H1 (cell line): ENCODE data around the gene CADM1. TPM values are rescaled to one million over a fixed set of nuclear protein-coding genes. Genes with fewer than 3 reads are reported as not detected.

Experiments used
- CTCF ChIA-PET: fragments of 300-600 bp; sonication (Branson Sonifier 250); formaldehyde crosslinking; loops from one replicate; lab custom pipeline; 2021; ENCODE audit not compliant: partially characterized antibody; lab: Charles Lee
- POLR2A ChIA-PET: fragments of 300-600 bp; sonication (Branson Sonifier 250); formaldehyde crosslinking; loops from one replicate; lab custom pipeline; 2021; ENCODE audit warnings: inconsistent platforms; ENCODE audit not compliant: partially characterized antibody; lab: Charles Lee
- DNase-seq, 2 experiments: peaks; one replicate each; pipeline versions ENCODE4 v3.0.0 to v3.0.0-alpha.2; 2010 to 2022; ENCODE audit warnings: low spot score in 2 of 2, low read depth in 1 of 2, mixed read lengths in 1 of 2
- FAIRE-seq: peaks from 2 replicates; lab custom pipeline; 2011; peaks lifted over from hg19 to GRCh38; lab: Jason Lieb, UNC
- H2AFZ ChIP-seq: 2 replicates; pipeline ENCODE4 v1.8.1; 2012; ENCODE audit warnings: low read length, inconsistent platforms
- H2AK5ac ChIP-seq: 2 replicates; pipeline ENCODE4 v1.6.1; 2013; ENCODE audit warnings: low read depth, low read length
- H2BK120ac ChIP-seq: replicated peaks from 2 replicates; pipeline ENCODE3; 2013; ENCODE audit warnings: low read depth, low read length, inconsistent platforms
- H2BK12ac ChIP-seq: 2 replicates; pipeline ENCODE4 v1.6.1; 2013; ENCODE audit warnings: low read depth, low read length
- H2BK15ac ChIP-seq: 2 replicates; pipeline ENCODE4 v1.6.1; 2013; ENCODE audit warnings: low read length
- H2BK20ac ChIP-seq: 2 replicates; pipeline ENCODE4 v1.6.1; 2013; ENCODE audit warnings: low read length
- H2BK5ac ChIP-seq: 2 replicates; pipeline ENCODE4 v1.6.1; 2013; ENCODE audit warnings: low read depth, low read length
- H3K14ac ChIP-seq: 2 replicates; pipeline ENCODE4 v1.6.1; 2013; ENCODE audit warnings: inconsistent platforms; ENCODE audit not compliant: insufficient read length
- H3K18ac ChIP-seq: 2 replicates; pipeline ENCODE4 v1.6.1; 2013; ENCODE audit warnings: low read length; ENCODE audit errors: extremely low read depth
- H3K23ac ChIP-seq: 2 replicates; pipeline ENCODE4 v1.6.1; 2013; ENCODE audit warnings: inconsistent platforms; ENCODE audit not compliant: insufficient read length
- H3K23me2 ChIP-seq: 2 replicates; pipeline ENCODE4 v1.6.1; 2013; ENCODE audit warnings: low read depth, low read length
- H3K27ac ChIP-seq: 2 replicates; pipeline ENCODE4 v1.6.1; 2011; ENCODE audit warnings: low read depth, low read length, inconsistent platforms
- H3K27me3 ChIP-seq, 4 experiments: replicated peaks in 1 of 4; 1 replicate in 1 of 4; 2 replicates in 3 of 4; pipeline versions ENCODE4 v1.6.1 to v1.8.1; 2011 to 2013; ENCODE audit warnings: low read length in 3 of 4, mild to moderate bottlenecking in 3 of 4, inconsistent platforms in 2 of 4, mixed read lengths in 2 of 4, moderate library complexity in 1 of 4; ENCODE audit not compliant: control insufficient read depth in 3 of 4, insufficient read depth in 3 of 4; ENCODE audit errors: extremely low read depth in 1 of 4
- H3K36me3 ChIP-seq, 4 experiments: 2 replicates each; pipeline versions ENCODE4 v1.6.1 to v1.8.1; 2011 to 2013; ENCODE audit warnings: mild to moderate bottlenecking in 4 of 4, low read length in 3 of 4, moderate library complexity in 2 of 4, control low read depth in 1 of 4, inconsistent platforms in 1 of 4; ENCODE audit not compliant: insufficient read depth in 4 of 4, control insufficient read depth in 2 of 4
- H3K4ac ChIP-seq: replicated peaks from 2 replicates; pipeline ENCODE3; 2013; ENCODE audit warnings: low read length, low read depth, mixed read lengths, inconsistent platforms; ENCODE audit not compliant: insufficient read length
- H3K4me1 ChIP-seq, 4 experiments: replicated peaks in 1 of 4; 1 replicate in 1 of 4; 2 replicates in 3 of 4; pipeline versions ENCODE4 v1.6.1 to v1.8.1; 2011 to 2013; ENCODE audit warnings: low read length in 3 of 4, inconsistent platforms in 2 of 4, mixed read lengths in 1 of 4; ENCODE audit not compliant: insufficient read depth in 4 of 4, control insufficient read depth in 3 of 4
- H3K4me2 ChIP-seq, 2 experiments: 2 replicates each; pipeline versions ENCODE4 v1.6.1 to v1.8.1; 2011 to 2013; ENCODE audit warnings: low read depth in 2 of 2, low read length in 2 of 2, control low read depth in 1 of 2, inconsistent platforms in 1 of 2, mild to moderate bottlenecking in 1 of 2; ENCODE audit not compliant: insufficient read depth in 1 of 2
- H3K4me3 ChIP-seq, 4 experiments: fragments of 200-600, 300-600 bp in 1 of 4; sonication (generic), shearing (Covaris generic), sonication (Bioruptor Twin) in 1 of 4; 2 replicates each; pipeline versions ENCODE4 v1.5.1 to v1.8.1; 2011 to 2016; ENCODE audit warnings: low read length in 4 of 4, low read depth in 3 of 4, control low read depth in 2 of 4, inconsistent platforms in 2 of 4, mild to moderate bottlenecking in 2 of 4, mixed read lengths in 1 of 4, moderate library complexity in 1 of 4; ENCODE audit not compliant: insufficient read depth in 2 of 4; ENCODE audit errors: extremely low read depth in 1 of 4
- H3K56ac ChIP-seq: replicated peaks from 2 replicates; pipeline ENCODE3; 2013; ENCODE audit warnings: low read depth, mild to moderate bottlenecking, mixed read lengths, low read length, inconsistent platforms; ENCODE audit not compliant: insufficient read length
- H3K79me1 ChIP-seq: 2 replicates; pipeline ENCODE4 v1.6.1; 2013; ENCODE audit warnings: low read depth, low read length, control low read depth
- H3K79me2 ChIP-seq, 2 experiments: 2 replicates each; pipeline versions ENCODE4 v1.6.1 to v1.8.1; 2012 to 2013; ENCODE audit warnings: low read length in 2 of 2, mild to moderate bottlenecking in 2 of 2, inconsistent platforms in 1 of 2; ENCODE audit not compliant: insufficient read depth in 2 of 2, control insufficient read depth in 1 of 2
- H3K9ac ChIP-seq, 4 experiments: replicated peaks in 1 of 4; 1 replicate in 1 of 4; 2 replicates in 3 of 4; pipeline versions ENCODE4 v1.6.1 to v1.8.1; 2011 to 2013; ENCODE audit warnings: low read depth in 3 of 4, low read length in 3 of 4, control low read depth in 2 of 4, mild to moderate bottlenecking in 2 of 4, moderate library complexity in 2 of 4, inconsistent platforms in 1 of 4; ENCODE audit errors: extremely low read depth in 1 of 4
- H3K9me3 ChIP-seq, 2 experiments: 2 replicates each; pipeline versions ENCODE4 v1.6.1 to v1.8.1; 2012 to 2013; ENCODE audit warnings: mild to moderate bottlenecking in 2 of 2, moderate library complexity in 2 of 2, control low read depth in 1 of 2, inconsistent platforms in 1 of 2, low read depth in 1 of 2, low read length in 1 of 2, mixed read lengths in 1 of 2; ENCODE audit not compliant: insufficient read depth in 2 of 2
- H4K20me1 ChIP-seq, 2 experiments: replicated peaks in 1 of 2; 2 replicates each; pipeline versions ENCODE3 to v1.8.1; 2011 to 2013; ENCODE audit warnings: inconsistent platforms in 2 of 2, low read length in 2 of 2, mild to moderate bottlenecking in 1 of 2; ENCODE audit not compliant: insufficient read depth in 2 of 2, control insufficient read depth in 1 of 2
- H4K5ac ChIP-seq: 2 replicates; pipeline ENCODE4 v1.6.1; 2013; ENCODE audit warnings: low read length, low read depth, mixed read lengths, inconsistent platforms; ENCODE audit not compliant: insufficient read length
- H4K8ac ChIP-seq: 2 replicates; pipeline ENCODE4 v1.8.0; 2013; ENCODE audit warnings: mild to moderate bottlenecking, moderate library complexity, low read length, inconsistent platforms; ENCODE audit not compliant: insufficient read depth; ENCODE audit errors: extremely low read depth
- H4K91ac ChIP-seq: replicated peaks from 2 replicates; pipeline ENCODE3; 2013; ENCODE audit warnings: low read length, mixed read lengths, inconsistent platforms; ENCODE audit not compliant: insufficient read length
- CBX8 ChIP-seq: fragments of 300-800, 300-1000 bp; sonication (generic); IDR thresholded peaks from 2 replicates; pipeline ENCODE4 v1.7.1; 2016; ENCODE audit warnings: low read depth, low read length, borderline replicate concordance
- CTCF ChIP-seq, 3 experiments: IDR thresholded peaks; 1 replicate in 2 of 3; 2 replicates in 1 of 3; pipeline versions ENCODE4 v1.5.1 to v1.6.1; 2011; ENCODE audit warnings: low read length in 3 of 3, mild to moderate bottlenecking in 3 of 3, inconsistent platforms in 2 of 3, low read depth in 1 of 3, moderate library complexity in 1 of 3; ENCODE audit not compliant: insufficient read depth in 1 of 3; ENCODE audit errors: control extremely low read depth in 1 of 3
- EGR1 ChIP-seq: IDR thresholded peaks from 2 replicates; pipeline ENCODE4 v1.6.1; 2011; ENCODE audit warnings: low read depth, low read length, borderline replicate concordance
- EP300 ChIP-seq, 2 experiments: IDR thresholded peaks; 1 replicate in 1 of 2; 2 replicates in 1 of 2; pipeline ENCODE4 v1.6.1; 2011 to 2012; ENCODE audit warnings: low read depth in 2 of 2, low read length in 2 of 2, mild to moderate bottlenecking in 2 of 2, borderline replicate concordance in 1 of 2, inconsistent platforms in 1 of 2, moderate library complexity in 1 of 2
- HDAC6 ChIP-seq: IDR thresholded peaks from one replicate; pipeline ENCODE4 v1.7.1; 2012; ENCODE audit warnings: low read depth, mild to moderate bottlenecking, inconsistent platforms, low read length, moderate library complexity
- MAX ChIP-seq: IDR thresholded peaks from 2 replicates; pipeline ENCODE4 v1.6.1; 2012; ENCODE audit warnings: inconsistent platforms
- NRF1 ChIP-seq: IDR thresholded peaks from 2 replicates; pipeline ENCODE4 v1.6.1; 2011; ENCODE audit warnings: mild to moderate bottlenecking, low read depth, low read length, improper control_type of control experiment
- RFX5 ChIP-seq: IDR thresholded peaks from 2 replicates; pipeline ENCODE4 v1.6.1; 2011; ENCODE audit warnings: low read depth, low read length, improper control_type of control experiment, borderline replicate concordance
- YY1 ChIP-seq: IDR thresholded peaks from 2 replicates; pipeline ENCODE4 v1.6.1; 2011; ENCODE audit warnings: low read depth, mild to moderate bottlenecking, low read length
- WGBS, 2 experiments: shearing (Covaris generic) in 1 of 2; methylation state at CpG; one replicate each; pipeline versions ENCODE4 v1.1.6 to v1.1.7; 2013 to 2015; ENCODE audit warnings: low lambda C conversion rate in 2 of 2, mixed read lengths in 2 of 2, inconsistent platforms in 1 of 2, low coverage in 1 of 2, missing lambda C conversion rate in 1 of 2; ENCODE audit not compliant: insufficient replicate concordance in 2 of 2, insufficient coverage in 1 of 2, insufficient read length in 1 of 2; ENCODE audit errors: extremely low coverage in 1 of 2, missing lambda C conversion rate in 1 of 2; 5-methylcytosine and 5-hydroxymethylcytosine counted together
- polyA plus RNA-seq, 7 experiments: library from polyadenylated mRNA; depleted of rRNA in 3 of 7; stranded (reverse) in 5 of 7; unstranded in 2 of 7; fragments of >200 nt in 5 of 7; fragments of 200-250 nt in 2 of 7; gene quantifications; 1 replicate in 5 of 7; 2 replicates in 1 of 7; 4 replicates in 1 of 7; pipeline versions ENCODE4 v1.2.1 to v1.2.3, GENCODE V29; 2011 to 2013; ENCODE audit warnings: missing spikeins in 2 of 7, mixed read lengths in 2 of 7
- total RNA-seq: library from RNA; stranded (reverse); fragmentation: NEBNext Ultra II Directional; extraction: Animal tissue kit (Norgen Biotek cat#: 25700); gene quantifications from 2 replicates; pipeline ENCODE4 v1.2.1, GENCODE V29; 2021
- TF ChIP-seq, protein P1 (sequence below): IDR thresholded peaks from 2 replicates; pipeline ENCODE4 v1.6.1; 2011; ENCODE audit warnings: low read length, improper control_type of control experiment

CADM1 gene
- total and polyA plus RNA-seq, 2 of the 8 experiments (the other 6 are each of a cell fraction or from before 2014, with no cell fraction given): 8.3 to 25.3 TPM

- 68% methylated on average over 2 of the region's 2 CpGs; no CpG with 5 or more reads in 1 of the 2 experiments for WGBS, 2 experiments
- Histone ChIP-seq H3K4me2 (no peak overlapping the region), H2BK20ac (no peak overlapping the region), H3K79me1 (peaks cover 4% of the 10 kb centered on the region; the same call in 1 of the 2 replicates), H3K14ac (no peak overlapping the region), H3K27ac (no peak overlapping the region), H3K4me3 (no peak overlapping the region), H3K79me2 (no peaks in the 10 kb centered on the region), H3K36me3 (no peaks in the 10 kb centered on the region), H3K4me1 (peaks cover 4 to 19% (median 14%) of the 10 kb centered on the region in 4 experiments; a peak in 6 of 7 replicates), H2BK5ac (no peak overlapping the region), H3K23me2 (peaks cover 4% of the 10 kb centered on the region), H2AK5ac (no peak overlapping the region), H3K23ac (no peak overlapping the region), H3K9me3 (no peaks in the 10 kb centered on the region), H4K5ac (no peak overlapping the region), H2BK12ac (no peak overlapping the region), H2AFZ (no peak overlapping the region), H4K20me1 (peaks cover 5 to 9% of the 10 kb centered on the region in 2 experiments), H3K4ac (no peak overlapping the region), H3K27me3 (peaks cover 12 to 33% (median 29%) of the 10 kb centered on the region in 4 experiments), H3K56ac (no peak overlapping the region), H2BK120ac (no peak overlapping the region), H2BK15ac (no peak overlapping the region), H4K91ac (no peak overlapping the region), H3K18ac (no peak overlapping the region), H4K8ac (no peak overlapping the region), H3K9ac (no peak overlapping the region)
- ChIA-PET CTCF (interaction anchor here (1.2 kb wide), 1 partner anchor 116 kb away, joined by 3 read pairs; no protein-coding TSS in a partner anchor), POLR2A (no interaction called here)
- no peak for DNase-seq
- FAIRE-seq: no peak
- TF ChIP-seq EGR1: no peak
- TF ChIP-seq HDAC6: no peak
- TF ChIP-seq, protein P1, sequence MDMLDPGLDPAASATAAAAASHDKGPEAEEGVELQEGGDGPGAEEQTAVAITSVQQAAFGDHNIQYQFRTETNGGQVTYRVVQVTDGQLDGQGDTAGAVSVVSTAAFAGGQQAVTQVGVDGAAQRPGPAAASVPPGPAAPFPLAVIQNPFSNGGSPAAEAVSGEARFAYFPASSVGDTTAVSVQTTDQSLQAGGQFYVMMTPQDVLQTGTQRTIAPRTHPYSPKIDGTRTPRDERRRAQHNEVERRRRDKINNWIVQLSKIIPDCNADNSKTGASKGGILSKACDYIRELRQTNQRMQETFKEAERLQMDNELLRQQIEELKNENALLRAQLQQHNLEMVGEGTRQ: no peak
- TF ChIP-seq CBX8: no peak
- TF ChIP-seq MAX: no peak
- TF ChIP-seq EP300 (IDR thresholded peaks at IDR 0.05; ENCODE audit: borderline replicate concordance in 1 of 2, low read depth in 2 of 2, low read length in 2 of 2): no peak
- TF ChIP-seq RFX5: no peak
- no peak for TF ChIP-seq NRF1
- TF ChIP-seq YY1: no peak
- no peak for TF ChIP-seq CTCF (IDR thresholded peaks at IDR 0.05; ENCODE audit: control extremely low read depth in 1 of 3, insufficient read depth in 1 of 3, low read depth in 1 of 3, low read length in 3 of 3)
Observed at GRCh38 chr11:115497303-115497702, 6.9 kb downstream of the CADM1 start.
